HG03439 (cell line): ENCODE results near the gene FAM118B.

ENCODE experiments used
- ATAC-seq: cut with Tn5 transposase; IDR thresholded peaks from one replicate; pipeline ENCODE4 v1.9.1; 2021; ENCODE audit warnings: mild to moderate bottlenecking, moderate library complexity; ENCODE audit not compliant: unreplicated experiment

The FAM118B gene

DNA sequence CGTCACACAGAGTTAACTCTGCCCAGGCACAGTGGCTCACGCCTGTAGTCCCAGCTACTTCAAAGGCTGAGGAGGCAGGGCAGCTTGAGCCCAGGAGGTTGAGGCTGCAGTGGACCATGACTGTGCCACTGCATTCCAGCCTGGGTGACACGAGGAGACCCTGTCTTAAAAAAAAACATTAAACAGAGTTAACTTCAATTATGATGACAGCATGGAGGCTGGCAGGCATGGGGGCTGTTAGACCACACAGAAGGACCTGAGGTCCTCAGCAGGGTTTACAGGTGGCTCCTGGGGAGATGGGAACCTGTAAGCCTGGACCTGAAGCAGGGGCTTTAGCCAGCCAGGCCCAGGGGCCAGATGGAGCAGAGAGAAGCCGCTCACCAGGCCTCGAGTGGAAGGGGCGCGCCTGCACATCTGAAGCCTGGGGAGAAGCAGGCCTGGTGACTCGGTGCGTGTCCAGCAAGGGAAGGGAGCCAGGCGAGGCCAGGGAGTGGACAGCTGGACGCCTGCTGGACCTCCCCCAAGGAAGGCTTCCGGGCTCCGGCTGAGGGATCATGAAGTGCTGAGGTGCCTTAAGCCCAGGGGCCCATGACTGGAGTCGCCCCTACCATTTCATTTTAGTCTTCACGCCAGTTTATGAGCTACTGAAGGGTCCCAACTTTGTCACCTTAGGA, 25.4 kb upstream of the FAM118B start:
- ATAC-seq: no peak

DNA sequence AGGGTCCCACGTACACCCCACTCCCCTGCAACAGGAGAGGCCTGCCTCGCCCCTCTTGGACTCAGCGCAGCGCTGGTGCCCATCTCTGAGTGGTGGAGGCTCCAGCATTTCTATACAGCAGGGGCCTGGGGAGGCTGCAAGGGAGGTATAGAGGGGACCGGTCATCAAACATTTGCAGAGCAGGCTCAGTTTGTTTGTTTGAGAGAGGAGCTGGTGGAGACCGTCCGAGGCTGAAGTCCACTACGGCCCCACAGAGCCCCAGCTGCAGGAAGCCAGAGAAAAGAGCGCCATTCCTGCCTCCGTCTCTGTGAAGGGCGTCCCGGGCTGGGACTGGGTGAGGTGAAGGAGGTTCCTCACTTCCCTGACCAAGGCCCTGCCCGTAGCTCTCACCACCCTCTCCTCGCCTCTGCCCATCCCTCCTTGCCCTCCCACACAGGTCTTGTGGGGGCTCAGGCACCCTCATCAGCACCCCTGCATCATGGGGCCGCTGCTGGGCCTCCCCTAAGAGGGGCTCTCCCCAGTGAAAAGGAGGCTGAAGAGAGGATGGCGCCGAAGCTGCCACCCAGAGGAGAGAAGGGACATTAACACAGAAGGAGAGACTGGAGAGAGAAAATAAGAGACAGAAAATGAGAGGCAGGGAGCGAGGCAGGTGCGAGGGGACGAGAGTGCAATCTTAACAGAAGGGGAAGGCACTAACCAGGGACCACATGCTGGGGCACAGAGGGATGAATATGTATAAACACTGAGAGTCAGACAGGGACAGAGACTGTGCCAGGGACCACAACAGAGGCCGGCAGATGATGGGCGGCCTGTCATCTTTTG, 24.7 kb upstream of the FAM118B start:
- ATAC-seq: no peak

DNA sequence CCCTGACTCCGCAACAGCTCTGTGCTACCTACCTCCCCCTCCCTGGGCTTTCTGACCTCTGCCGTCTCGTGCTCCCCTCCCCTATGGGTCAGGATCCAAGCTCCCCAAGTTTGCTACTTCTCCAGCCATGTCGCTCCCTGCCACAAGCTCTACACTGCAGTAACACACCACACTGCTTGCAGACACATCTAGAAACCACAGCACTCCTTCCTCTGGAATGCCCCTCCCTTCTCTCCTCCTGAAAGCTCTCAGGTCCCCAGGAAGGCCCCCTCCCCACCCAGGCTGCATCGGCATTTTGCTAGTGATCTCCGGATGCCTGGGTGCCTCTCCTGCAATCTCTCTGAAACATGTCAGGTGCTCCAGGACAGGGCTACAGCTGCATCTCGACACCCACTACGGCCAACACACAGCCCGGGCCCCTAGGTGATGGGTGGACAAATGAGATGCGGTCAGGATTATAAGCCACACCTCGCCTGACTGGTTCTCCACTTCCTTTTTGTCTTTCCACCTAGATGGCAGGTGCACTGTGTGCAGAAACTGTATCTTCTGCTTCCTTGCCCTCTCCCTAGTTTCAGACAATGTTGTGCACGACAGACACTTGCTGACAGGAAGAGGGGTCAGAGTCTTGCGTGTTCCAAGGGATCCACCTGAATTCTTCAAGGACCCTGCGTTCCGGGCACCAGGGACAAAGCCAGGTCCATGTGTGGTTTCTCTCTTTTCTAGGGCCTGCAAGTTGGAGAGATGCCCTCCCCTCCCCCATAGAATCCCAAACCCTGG, 23.1 kb upstream of the FAM118B start:
- peak; percentile 63 for ATAC-seq

DNA sequence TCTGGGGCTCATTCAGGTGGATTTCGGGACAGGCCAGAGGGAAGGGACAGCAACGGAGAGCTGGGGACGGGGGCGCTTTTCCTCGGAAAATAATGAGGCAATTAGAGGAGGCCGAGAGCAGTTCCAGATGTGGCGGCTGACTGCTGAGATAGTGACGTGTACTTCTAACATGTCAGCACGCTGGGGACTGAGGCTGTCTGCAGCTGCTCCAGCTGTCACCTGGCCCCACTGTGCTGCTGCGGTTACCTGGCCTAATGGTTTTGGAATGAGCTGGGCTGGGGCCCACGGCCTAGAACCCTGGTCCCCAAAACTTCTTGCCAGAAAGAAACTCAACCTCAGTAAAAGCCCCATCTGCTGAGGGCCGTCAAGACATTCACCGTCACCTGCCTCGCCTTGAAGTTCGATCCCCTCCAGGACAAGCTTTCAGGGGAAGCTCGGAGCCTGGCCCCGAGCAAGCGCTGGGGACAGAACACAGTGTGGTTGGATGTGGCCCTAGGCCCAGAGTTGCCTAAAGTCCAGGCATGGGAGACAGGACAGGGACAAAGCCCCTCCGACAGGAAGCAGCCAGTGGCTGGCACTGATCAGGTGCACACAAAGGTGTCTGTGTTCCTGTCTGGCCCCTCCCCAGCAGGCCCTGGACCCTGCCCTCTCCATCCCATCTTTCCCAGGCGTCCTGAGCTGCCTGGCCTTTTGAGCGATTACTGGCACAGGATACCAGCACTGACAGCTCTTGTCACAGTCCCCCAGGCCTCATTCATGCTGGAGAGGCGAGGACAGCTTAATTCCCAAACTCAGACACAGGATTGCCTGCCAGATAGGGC, 22.3 kb upstream of the FAM118B start:
- peak; percentile 75 for ATAC-seq

DNA sequence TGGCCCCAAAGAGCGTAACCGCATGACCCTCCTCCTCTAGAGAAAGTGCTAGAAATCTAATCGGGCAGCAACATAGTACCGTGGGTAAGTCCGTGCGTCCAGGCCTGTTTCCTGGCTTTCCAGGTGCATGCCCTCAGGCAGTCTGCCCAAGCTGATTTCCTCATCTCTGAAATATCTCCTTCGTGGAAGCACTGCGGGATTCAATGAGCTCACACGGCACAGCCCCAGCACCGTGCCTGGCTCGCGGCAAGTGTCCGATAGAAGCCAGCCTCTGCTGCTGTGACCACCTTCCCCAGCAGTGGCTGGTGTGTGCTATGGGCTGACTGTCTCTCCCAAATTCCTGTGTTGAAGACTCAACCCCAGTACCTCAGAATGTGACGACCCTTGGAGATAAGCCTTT, 20.8 kb upstream of the FAM118B start:
- ATAC-seq: no peak

DNA sequence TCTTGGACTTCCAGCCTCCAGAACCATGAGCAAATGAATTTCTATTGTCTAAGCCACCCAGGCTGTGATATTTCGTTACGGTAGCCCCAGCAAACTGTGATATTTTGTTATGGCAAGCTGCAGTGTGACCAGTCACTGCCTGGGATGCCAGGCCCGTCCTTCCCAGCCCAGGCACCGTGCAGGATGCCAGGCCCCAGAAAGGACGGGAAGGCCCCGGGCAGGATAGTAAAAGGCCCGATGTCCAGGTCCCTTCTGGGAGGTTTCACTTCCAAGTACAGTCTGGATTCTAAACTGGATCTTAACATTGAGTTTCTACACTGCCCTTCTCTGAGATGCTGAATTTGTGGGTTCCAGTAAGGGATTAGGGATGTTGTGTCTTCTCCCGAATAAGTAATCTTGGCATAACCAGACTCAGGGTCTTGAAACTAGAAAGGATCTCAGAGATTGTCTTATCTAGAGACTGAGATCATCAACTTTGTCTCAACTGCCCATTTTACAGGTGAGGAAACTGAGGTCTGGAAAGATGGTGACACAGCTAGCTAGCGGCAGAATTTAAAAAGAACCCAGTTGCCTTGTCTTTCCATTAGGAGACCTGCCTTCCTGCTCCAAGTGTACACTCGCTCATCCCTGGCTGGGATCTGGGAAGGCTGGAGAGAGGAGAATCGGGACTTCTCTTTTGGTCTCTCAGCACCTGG, 20.1 kb upstream of the FAM118B start:
- ATAC-seq: no peak

DNA sequence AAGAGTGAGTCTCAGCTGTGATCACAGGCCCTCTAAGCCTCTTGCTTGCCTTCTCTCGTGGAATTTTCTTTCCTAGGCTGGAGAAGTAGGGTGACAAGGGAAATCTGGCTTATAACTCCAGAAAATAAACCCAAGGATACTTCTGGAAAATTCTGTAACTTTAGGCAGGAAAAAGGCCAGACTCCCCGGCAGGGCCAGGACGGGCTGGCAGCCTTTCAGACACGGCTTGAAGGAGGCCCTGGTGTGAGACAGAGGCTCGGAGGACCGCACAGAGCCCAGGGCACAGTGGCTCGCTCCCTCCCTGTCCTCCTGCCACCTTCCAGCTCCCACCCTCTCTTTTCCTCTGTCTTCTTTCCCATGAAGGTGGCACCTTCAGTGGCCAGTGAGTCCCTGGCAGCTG, 19.2 kb upstream of the FAM118B start:
- ATAC-seq: no peak

DNA sequence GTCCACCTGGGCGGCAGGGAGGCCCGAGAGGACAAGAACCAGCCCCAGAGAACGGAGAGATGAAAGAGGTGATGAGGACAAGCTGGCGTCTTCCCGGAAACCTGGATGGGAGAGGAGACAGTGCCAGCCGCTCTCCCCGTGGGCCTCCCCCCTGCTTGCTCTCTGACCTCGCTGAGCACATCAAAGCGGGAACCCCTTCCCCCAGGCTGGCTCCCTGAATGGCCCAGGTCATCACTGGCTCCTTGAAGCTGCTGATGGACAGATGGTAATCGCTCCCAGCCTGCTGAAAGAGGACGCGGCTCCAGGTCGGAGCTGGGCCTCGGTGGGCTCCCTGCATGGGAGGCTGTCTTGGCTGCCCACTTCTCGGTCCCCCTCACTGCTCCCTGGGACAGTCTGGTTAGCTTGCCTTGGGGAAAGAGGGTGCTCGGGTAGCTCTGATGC, 18.5 kb upstream of the FAM118B start:
- ATAC-seq: no peak

DNA sequence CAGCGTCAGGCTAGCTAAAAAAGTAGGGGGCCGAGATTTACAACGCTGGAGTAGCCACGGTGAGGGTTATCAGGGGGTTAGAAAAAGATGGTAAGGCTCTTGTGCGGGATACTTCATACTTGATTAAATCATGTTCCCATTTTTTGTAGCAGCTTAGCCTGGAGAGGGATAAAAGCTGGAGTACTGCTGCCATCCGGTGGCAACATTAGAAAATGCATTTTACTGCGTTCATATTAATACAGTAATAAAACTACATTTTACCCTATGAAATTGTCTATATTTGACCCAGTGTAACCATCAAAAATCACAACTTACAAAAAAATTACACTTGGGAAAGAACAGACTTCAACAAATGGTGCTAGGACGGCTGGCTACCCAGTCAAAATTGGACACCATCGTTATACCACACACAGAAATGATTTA, 17.4 kb upstream of the FAM118B start:
- ATAC-seq: no peak

DNA sequence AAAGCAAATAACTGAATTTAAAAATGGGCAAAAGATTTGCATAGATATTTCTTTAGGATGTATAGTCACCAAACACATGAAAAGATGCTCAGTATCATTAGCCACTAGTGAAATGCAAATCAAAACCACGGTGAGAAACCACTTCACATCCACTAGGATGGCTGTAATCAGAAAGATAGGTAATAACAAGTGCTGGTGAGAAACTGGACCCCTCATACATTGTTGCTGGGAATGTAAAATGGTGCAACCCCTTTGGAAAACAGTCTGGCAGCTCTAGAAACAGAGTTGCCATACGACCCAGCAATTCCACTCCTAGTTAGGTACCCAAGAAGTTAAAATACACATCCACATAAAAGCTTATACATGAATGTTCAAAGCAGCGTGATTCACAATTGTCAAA, 16.5 kb upstream of the FAM118B start:
- ATAC-seq: no peak

DNA sequence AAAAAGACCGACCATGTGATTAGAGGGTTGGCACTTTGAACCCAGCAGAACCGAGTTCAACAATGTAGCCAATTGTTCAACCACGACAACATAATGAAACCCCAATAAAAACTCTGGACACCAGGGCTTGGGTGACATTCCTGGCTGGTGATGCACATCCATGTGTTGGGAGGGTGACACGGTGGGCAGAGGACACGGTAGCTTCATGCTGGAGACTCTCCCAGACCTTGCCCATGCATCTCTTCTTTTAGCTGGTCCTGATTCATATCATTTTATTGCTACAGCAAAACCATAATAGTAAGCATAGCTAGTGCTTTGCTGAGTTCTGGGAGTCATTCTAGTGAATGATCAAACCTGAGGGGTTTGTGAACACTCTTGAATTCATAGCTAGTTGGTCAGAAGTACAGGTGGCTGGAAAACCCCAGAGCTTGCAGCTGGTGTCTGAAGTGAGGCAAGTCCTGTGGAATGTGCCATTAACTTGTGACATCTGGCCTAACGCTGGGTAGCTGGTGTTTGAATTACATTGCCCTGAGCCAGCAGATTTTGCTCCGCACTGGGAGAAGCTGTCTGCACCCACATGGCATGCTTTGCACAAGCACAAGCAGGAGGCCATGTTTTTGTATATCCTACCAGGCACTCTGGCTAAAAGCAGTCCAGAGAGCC, 14.2 kb upstream of the FAM118B start:
- no peak for ATAC-seq

DNA sequence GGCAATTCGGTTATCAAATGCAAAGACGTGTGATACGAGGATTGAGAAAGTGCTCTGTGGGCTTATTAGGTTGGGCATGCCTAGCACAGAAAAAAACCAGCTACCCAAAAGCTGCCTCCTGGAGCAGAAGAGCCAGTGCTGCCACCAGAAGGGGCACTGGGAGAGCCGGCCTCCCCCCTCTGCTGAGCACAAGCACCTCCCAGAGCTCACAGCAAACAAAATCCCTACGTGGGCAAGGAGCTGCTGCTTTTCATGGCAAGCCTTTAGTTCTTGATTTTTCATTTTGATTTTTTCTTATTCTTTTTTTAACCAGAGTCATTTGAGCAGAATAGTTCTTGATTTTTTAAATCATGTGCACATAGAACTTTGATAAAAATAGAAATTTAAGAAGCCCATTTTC, 12.9 kb upstream of the FAM118B start:
- ATAC-seq: no peak

DNA sequence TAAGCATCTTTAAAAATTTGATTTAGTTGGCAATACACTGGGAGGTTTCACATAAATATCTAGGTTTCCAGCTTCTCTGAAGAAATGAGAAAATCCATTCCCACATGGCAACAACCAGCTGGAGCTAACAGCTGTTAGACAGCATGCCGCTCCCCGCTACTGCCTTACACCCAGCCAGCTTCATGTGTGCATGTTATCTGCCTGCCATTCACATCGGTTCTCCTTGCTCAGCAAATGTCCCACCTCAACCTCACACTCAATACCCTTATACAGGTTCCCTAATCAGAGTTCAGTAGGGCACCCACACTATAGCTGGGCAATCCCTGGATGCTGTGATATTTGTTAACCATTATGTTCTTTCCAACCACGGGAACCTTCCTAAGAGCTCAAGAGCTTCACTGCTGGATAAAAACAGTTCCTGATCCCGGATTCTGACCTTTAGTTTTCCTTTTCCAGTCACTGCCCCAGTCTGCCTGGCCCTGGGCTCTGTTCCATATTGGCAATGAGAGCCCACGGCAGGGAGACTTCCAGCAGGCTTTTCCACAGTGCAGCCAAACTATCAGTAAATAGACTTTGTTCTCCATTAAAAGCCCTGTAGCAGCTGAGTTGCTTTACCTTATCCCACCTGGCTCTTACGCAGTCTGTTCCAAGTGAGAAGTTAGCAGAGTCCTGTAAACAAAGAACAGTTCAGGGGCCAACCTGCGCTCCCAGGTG, 8.8 kb upstream of the FAM118B start:
- no peak for ATAC-seq

DNA sequence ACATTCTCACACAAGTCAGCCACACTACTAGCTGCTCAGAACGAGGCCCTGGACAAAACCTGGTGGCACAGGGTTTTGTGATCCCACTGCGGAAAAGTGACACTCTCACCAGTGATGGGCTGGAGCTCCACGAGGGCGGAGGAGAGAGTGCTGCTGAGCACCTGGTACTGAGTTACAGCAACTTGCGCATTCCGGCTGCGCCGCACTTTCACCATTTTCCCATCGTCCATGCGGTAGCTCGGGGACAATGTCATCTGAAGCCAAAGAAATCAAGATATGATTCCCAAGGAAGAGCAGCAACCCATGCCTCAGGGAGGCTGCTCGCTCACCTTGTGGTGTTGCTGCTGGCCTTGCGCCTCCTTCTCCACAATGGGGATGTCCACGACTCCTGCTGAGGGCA, 6.2 kb upstream of the FAM118B start:
- ATAC-seq: no peak

DNA sequence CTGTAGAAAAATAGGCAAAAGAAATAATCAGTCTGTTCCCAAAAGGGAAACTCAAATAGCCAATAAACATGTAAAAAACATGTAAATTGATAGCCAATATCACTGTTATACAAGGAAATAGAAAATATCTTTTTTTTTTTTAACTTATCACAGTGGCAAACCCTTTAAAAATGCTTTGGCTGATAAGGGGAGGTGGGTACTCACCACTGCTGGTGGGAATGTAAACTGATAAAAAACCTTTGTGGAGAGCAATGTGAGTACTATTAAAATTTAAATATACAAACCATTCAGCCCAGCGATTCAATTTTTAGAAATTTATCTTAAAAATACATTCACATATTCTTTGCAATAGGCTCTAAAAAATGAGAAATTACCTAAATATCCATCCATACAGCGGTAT, 3.7 kb upstream of the FAM118B start:
- ATAC-seq: no peak

DNA sequence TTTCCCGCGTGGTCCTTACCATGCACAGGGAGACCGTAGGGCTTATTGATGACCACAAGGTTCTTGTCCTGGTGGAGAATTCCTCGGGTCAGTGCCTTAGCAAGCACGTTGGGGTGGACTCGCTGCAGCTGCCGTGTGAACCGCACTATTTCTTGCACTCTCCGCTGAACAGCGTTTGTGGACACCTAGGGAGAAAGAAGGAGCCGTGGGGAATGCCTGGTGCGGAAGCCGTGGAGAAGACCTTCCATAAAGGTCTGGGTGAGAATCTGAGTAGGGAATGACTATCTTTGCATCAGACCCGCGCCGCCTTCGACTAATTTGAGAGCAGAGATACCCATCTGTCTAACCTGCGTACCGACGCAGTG, 729 bp upstream of the FAM118B start:
- no peak for ATAC-seq

DNA sequence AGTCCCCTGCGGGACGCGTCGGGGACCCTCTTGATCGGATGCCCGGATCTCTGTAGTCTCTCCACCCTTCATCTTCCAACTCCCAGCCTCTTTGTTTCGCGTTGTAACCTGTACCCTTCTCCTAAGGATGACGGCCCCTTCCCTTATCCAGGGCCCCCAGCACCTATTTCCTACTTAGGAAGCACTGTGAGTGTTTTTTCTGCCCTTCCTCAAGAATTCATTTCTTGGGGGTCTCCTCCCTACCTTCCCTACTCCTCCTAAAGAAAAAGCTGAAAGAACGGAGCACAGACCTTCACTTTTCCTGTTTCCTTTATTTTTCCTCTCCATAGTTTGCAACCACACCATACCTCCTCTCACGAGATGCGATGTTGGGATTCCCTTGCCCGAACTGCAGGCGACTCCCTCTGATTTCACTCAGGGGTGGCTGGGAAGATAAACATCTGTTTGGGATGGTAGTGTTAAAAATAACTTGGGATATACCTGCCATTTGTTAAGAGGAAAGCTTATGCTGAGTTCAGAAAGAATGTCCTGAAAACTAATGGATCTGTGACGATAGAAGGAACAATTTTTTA, 593 bp downstream of the FAM118B start:
- ATAC-seq: no peak

DNA sequence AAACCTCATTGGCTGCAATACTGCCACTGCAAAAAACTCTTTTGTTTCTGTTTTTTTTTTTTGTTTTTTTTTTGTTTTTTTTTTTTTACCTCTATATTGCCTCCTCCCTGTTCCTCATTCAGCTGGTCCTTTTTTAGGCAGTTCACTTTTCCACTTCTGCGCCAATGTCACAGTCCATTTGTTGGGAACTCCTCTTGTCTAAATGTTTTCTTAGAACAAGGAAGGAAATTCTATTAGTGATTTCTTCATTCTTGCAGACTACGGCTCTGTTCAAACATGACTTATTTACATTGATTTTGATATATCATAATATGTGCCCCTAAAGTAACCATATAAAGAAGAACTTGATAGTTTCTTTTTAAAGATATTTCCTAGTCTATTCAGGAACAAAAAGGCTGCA, 2.9 kb downstream of the FAM118B start:
- no peak for ATAC-seq

DNA sequence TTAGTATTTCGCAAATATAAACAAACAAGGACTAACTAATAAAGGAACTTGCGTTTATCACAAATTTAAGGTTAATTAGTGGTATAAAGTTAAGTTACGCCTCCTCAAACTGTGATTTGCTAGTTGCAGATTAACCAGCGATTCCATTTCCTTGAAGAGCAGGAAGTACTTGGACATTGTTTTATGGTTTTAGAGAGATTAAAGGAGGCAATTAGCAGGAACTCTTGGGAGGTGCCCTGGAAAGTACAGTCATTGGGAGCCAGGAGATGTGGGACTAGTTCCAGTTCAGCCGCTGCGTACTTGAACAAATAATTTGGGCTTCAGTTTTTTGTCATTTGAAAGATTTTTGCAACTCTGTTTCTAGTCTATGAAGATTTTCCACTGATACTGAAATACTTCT, 3.3 kb downstream of the FAM118B start:
- ATAC-seq: no peak
